Endometrium (tissue), 2 donors: Measurements from ENCODE around the gene EPB41L3.
"Not testable (repeated sequence)": the region's sequence is repeated elsewhere in the genome, so short reads cannot be mapped to it uniquely, and the experiment has no call there.

Experiments
- FAIRE-seq: peaks from 2 replicates; lab custom pipeline; 2012; peaks lifted over from hg19 to GRCh38; lab: Jason Lieb, UNC
- donor health status: control.
- donor health status: control.

EPB41L3 gene

DNA sequence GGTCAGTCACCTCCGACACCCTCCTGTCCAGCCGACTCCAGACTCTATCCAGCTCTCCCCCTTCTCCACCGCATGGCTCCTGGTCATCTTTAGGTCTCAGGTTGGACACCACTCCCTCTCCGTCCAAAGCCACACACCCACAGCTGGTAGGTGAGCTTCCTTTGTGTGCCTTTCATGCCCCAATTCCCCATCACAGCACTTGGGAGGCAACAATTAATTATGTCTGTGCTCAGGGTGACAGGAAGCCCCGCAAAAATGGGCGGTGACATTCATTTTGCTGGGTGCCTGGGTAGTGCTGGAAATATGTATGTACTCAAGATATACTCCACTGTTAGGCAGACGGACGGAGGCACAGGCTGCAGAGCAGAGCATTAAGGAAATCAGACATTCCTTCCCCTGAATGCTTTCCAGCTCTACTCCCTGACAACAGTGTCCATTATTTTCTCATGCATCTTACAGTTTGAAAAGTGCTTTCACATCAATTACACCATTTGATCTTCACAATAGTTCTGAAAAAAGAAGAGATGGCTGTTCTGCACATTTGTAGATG lies 13.1 kb downstream of the EPB41L3 start:
- FAIRE-seq = no peak

GRCh38 chr18:5529471-5529870 lies 14.3 kb downstream of the EPB41L3 start:
- FAIRE-seq = no peak

DNA sequence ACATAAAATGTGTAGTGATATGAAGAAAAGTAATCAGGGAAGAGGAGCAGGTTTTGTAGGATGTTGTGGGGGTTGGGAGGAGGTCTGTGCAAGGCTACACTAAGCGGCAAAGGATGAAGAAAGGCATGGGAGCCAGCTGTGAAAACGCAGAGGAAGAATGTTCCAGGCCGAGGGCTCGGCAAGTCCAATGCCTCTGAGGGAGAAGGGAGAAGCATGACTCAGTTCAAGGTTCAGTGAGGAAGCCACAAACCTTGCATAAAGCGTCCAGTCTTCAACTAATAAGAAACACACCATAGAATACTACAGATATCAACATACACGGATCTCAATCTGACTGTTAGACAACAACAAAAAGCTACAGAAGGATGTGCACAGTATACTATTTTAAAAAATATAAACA lies 16.2 kb downstream of the EPB41L3 start:
- no peak for FAIRE-seq

GRCh38 chr18:5524660-5525059 lies 19.1 kb downstream of the EPB41L3 start:
- no peak for FAIRE-seq

DNA sequence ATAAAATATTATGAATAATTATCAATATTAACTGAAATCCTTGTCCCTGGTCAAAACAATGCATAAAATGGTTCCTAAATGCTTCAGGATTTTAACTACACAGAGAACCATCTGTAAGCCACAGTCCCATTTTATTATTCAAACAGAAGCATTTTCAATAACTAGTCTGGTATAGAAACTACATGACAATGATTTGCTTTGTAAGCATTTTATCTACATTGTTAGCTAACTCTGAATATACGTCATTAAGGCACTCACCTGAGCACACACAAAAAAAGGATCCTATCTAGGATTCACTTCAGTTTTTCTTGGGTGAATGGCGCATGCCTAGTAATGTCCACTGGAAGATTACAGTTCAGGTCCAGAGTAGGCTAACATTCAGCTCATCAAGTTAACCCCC lies 22.8 kb downstream of the EPB41L3 start:
- FAIRE-seq = no peak

- FAIRE-seq = peak; percentile 82
These were observed 23.3 kb downstream of the EPB41L3 start for GRCh38 chr18:5520464-5520863.

DNA sequence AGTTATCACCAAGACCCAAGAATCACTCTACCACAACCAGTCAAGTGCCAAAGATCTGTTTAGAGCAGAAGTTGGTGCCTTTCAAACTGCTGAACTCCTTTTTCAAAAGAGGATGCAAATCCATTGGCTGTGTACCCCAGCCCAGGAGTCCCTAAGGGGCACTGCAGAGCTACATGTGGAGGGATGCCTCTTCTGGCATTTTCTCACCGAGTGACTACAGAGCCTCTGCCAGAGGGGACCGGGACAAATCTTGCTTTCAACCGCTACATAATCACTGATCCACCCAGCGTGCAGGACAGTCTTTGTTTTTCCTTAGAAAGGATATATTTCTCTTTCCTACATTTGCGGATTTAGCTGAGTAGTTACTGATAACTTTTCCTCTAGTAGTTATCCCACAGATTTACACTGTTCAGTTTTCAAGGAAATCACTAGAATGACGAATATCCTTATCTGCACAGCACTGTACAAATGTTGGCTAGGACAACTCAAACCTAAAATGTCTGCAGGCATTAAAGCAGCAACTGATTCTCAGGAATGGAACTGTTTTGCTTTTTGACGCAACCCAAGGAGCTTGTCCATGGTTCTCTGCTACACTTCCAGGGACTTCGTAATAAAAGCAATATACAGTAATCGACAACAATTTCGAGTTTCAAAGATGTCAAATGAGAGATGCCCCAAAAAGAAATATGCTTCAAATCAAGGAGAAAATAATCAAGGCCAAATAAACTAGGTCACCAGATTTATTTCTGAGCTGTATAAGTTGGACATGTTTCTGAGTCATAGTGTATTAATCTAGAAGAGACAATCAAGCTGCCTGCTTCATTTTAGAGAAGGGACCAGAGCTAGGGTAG lies 24.1 kb downstream of the EPB41L3 start:
- no peak for FAIRE-seq

DNA sequence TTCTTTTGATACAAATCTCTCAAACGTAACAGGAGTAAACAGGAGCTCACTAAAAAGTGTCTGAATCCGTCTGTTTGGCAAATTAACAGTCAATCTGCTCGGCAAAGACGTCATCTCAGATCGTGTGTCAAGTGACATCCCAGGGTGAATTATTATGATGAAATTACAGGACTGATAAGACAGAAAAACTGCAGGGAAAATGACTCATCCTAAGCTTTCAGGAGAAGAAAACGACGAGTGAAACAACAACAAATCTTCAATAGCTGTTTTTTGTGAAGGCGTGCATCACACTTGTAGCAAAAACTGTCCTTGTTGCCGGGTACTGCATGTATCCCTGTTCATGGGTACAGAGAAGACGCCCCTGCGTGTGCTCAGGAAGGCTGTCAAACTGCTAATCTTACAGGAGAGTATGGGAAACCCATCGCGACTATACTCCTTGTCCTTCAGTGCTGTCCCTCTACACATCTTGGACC lies 24.9 kb downstream of the EPB41L3 start:
- FAIRE-seq = no peak

- no peak for FAIRE-seq
These were observed 25.5 kb downstream of the EPB41L3 start for GRCh38 chr18:5518179-5518770.

- FAIRE-seq = no peak
These were observed 27.0 kb downstream of the EPB41L3 start for GRCh38 chr18:5516841-5517240.

DNA sequence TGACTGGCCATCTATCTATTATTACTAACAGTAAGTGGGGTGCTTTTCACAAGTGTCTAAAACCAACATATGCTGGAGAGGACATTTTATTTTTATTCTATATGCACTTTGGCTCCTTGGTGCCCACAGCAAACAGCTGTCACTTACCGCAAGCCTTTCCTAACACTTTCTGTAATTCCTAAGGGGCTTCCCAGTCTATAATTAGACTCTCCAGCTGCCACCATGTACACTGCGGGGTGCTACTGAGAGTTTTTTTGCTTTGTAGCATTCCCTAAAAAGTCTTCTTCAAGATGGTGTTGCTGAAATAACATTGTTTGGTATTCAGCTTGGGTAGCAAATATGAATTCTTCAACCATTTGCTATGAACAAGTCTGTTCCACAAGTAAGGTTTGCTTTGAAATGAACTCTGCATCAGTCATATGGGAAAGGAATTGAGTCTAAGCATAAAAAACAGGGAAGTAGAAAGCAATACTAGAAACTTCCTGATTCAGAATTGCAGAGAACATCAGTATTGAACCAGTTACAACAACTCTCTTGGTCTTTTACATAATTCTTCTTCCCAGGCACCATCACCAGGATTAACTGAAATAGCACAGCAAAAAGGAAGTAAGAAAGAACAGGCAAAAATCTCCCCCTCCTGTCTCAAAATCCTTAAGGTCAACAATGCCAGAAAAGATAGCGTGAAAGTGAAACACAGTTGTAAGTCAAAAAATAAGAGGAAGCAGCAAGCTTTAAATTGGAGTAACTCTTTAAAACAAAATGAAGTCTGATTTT lies 28.6 kb downstream of the EPB41L3 start:
- no peak for FAIRE-seq

DNA sequence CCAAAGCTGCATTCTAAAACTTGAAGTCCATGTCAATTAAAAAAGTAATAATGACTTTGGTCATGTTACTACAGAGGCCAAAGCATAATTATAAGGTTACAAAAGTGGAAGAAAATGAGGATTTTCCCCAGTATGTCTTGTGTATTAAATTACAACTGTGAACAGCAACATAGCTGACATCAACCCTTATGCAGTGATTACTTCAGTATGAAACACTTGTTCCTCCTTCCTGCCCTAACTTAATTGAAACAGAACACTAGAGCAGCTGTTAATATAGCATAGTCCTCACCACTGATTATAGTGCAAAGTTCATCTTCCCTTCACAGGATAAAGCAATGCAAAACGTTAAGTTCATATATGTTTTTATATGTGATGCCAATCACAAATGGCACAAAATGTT lies 29.9 kb downstream of the EPB41L3 start:
- FAIRE-seq = no peak

GRCh38 chr18:5512176-5512575 lies 31.6 kb downstream of the EPB41L3 start:
- no peak for FAIRE-seq

- not testable (repeated sequence) for FAIRE-seq
These were observed 32.3 kb downstream of the EPB41L3 start for GRCh38 chr18:5511541-5511940.

GRCh38 chr18:5510135-5510846 lies 33.5 kb downstream of the EPB41L3 start:
- FAIRE-seq = no peak

- no peak for FAIRE-seq
These were observed 35.0 kb downstream of the EPB41L3 start for GRCh38 chr18:5508821-5509220.

DNA sequence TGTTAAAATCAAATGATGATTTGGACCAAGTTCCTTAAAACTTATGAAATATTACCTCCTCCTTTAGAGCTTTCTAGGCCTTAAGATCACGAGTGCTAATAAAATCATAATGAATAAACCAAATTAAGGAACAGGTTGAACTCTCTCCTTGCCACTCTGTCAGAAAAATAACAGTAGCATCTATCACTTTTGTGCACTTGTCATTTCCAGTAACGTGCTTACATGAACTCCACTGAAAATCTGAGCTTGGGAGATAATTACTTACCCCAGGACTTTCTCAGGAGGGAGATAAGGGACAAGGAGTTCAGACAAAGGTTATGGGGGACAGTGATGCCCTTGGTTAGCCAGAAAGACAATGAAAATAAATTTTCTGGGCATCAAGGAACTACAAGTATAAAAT lies 36.0 kb downstream of the EPB41L3 start:
- no peak for FAIRE-seq

- no peak for FAIRE-seq
These were observed 37.6 kb downstream of the EPB41L3 start for GRCh38 chr18:5506174-5506573.

DNA sequence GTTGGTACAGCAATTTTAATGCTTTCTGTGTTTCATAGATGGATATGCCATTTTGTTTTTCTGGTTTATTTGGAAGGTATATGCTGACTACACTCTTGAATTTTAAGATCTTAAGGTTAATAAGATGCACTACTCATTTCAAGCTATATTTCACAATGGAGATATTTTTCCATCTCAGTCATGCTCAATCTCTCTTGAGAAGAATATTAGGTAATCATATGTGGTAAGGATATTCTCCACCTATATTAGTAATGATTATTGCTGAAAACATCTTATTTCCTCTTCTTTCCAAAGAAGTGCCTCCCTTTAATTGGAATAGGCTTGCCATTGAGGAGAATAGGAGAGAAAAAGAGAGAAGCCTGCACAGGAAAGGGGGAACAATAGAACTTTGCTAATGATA lies 40.1 kb downstream of the EPB41L3 start:
- no peak for FAIRE-seq

DNA sequence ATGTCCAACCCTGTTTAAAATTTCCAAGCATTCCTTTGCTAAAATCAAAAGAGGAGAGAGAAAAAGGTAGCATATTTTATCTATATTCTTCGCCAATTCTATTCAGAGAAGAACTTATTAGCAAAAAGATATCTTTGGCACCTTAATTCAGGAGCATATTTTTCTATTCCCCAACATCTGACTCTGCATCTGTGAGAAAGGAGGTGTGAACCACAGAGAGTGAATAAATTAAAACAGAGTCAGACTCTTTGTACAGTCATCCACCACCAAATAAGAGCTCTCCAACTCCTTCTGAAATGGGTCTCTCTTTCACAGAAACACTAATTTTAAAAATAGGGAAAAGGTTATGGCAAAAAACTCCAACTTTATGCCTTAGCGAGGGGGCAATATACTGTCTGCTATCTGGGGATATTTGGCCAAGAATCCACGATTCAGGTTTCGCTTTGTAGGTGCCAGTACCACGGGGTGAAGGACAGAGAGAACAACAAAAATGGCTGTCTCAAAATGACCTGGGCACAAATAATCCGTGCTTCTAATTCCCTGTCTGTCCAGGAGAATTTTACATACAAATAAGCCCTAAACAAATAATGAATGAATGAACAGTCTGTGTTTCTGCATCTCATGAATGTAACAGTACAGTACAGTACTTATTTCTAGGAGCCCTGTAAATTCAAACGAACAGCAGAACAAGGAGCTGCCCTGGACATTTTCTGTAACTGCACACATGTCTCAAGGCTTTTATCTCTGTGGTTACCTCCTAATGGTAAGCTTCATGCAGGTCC lies 43.4 kb downstream of the EPB41L3 start:
- no peak for FAIRE-seq

GRCh38 chr18:5498452-5498851 lies 45.3 kb downstream of the EPB41L3 start:
- no peak for FAIRE-seq
